Vagina (tissue), 2 donors: ENCODE data around the gene ARSB.

Source experiments
- CTCF ChIP-seq, 3 experiments: fragments of 450-650 bp in 2 of 3; fragments of 200-600 bp in 1 of 3; sonication (generic) in 1 of 3; IDR thresholded peaks; one replicate each; pipeline ENCODE4 v1.5.1; 2017 to 2019; ENCODE audit warnings: antibody characterized with exemption in 3 of 3, mild to moderate bottlenecking in 2 of 3, moderate library complexity in 2 of 3
- POLR2A ChIP-seq, 2 donors: fragments of 450-650 bp; IDR thresholded peaks; one replicate each; pipeline ENCODE4 v1.6.1; 2017; ENCODE audit warnings: antibody characterized with exemption in 2 of 2, mild to moderate bottlenecking in 2 of 2, moderate library complexity in 2 of 2

GRCh38 chr5:78879516-78879915 is 105.6 kb downstream of the ARSB start:
- TF ChIP-seq POLR2A (IDR thresholded peaks at IDR 0.05) (no peak), CTCF (IDR thresholded peaks at IDR 0.05) (no peak)
